WTC11 (cell line): ENCODE results near the gene PTPRK. TPM values are rescaled to one million over a fixed set of nuclear protein-coding genes. Genes with fewer than 3 reads are reported as not detected.

Source experiments
- ATAC-seq: fragments of 200-7000 bp; cut with Tn5 transposase; 2 replicates; pipeline ENCODE4 v1.10.0; 2021; ENCODE audit warnings: mild to moderate bottlenecking, moderate library complexity
- CTCF ChIA-PET: fragments of 300-600 bp; sonication (Branson Sonifier 250); formaldehyde crosslinking; loops from one replicate; lab custom pipeline; 2021; ENCODE audit warnings: antibody characterized with exemption; lab: Charles Lee
- POLR2A ChIA-PET: fragments of 350-600 bp; sonication (Branson Sonifier 250); formaldehyde crosslinking; loops from one replicate; lab custom pipeline; 2021; ENCODE audit warnings: antibody characterized with exemption; lab: Charles Lee
- DNase-seq: peaks from one replicate; pipeline ENCODE4 v3.0.0; 2021; ENCODE audit warnings: low spot score
- H3K27ac Mint-ChIP-seq: 2 replicates; pipeline ENCODE4 v1.8.0; 2021; ENCODE audit warnings: mixed read lengths
- H3K27me3 Mint-ChIP-seq: 2 replicates; pipeline ENCODE4 v1.8.0; 2021; ENCODE audit warnings: low read depth, mild to moderate bottlenecking, moderate library complexity, mixed read lengths
- H3K36me3 Mint-ChIP-seq: 2 replicates; pipeline ENCODE4 v1.8.0; 2021; ENCODE audit warnings: mixed read lengths
- H3K4me1 Mint-ChIP-seq: 2 replicates; pipeline ENCODE4 v1.8.0; 2022; ENCODE audit warnings: mixed read lengths
- H3K4me3 Mint-ChIP-seq: 2 replicates; pipeline ENCODE4 v1.8.0; 2021; ENCODE audit warnings: mild to moderate bottlenecking, moderate library complexity, mixed read lengths
- H3K9me3 Mint-ChIP-seq: 2 replicates; pipeline ENCODE4 v1.8.0; 2021; ENCODE audit warnings: mixed read lengths
- AR ChIP-seq: fragments of 250-450 bp; sonication (Bioruptor Pico); IDR thresholded peaks from 2 replicates; pipeline ENCODE4 v1.9.0; 2021; ENCODE audit warnings: mild to moderate bottlenecking
- ATF1 ChIP-seq: sonication (generic); formaldehyde crosslinking; IDR thresholded peaks from 2 replicates; pipeline ENCODE4 v1.8.1; 2023; ENCODE audit warnings: mild to moderate bottlenecking, moderate library complexity, missing genetic modification reagents
- CBFB ChIP-seq: sonication (generic); formaldehyde crosslinking; IDR thresholded peaks from 2 replicates; pipeline ENCODE4 v1.8.1; 2022; ENCODE audit warnings: mild to moderate bottlenecking, low read depth, missing genetic modification reagents
- CDX4 ChIP-seq: fragments of 250-450 bp; sonication (Bioruptor Pico); IDR thresholded peaks from 2 replicates; pipeline ENCODE4 v1.9.0; 2021; ENCODE audit warnings: moderate library complexity, mild to moderate bottlenecking, inconsistent platforms, borderline replicate concordance
- ESRRA ChIP-seq: sonication (generic); formaldehyde crosslinking; IDR thresholded peaks from 2 replicates; pipeline ENCODE4 v1.8.1; 2022; ENCODE audit warnings: mild to moderate bottlenecking, missing genetic modification reagents, borderline replicate concordance
- FOXK1 ChIP-seq: sonication (generic); formaldehyde crosslinking; IDR thresholded peaks from 2 replicates; pipeline ENCODE4 v1.8.0; 2022; ENCODE audit warnings: mild to moderate bottlenecking, moderate library complexity, missing genetic modification reagents
- HMGA2 ChIP-seq: fragments of 250-450 bp; sonication (Bioruptor Pico); IDR thresholded peaks from 2 replicates; pipeline ENCODE4 v1.4.0; 2021; ENCODE audit warnings: mild to moderate bottlenecking, moderate library complexity
- HMGXB4 ChIP-seq: sonication (generic); formaldehyde crosslinking; IDR thresholded peaks from 2 replicates; pipeline ENCODE4 v1.8.1; 2023; ENCODE audit warnings: mild to moderate bottlenecking, moderate library complexity, missing genetic modification reagents
- JAZF1 ChIP-seq: fragments of 250-450 bp; sonication (Bioruptor Pico); IDR thresholded peaks from 2 replicates; pipeline ENCODE4 v1.9.0; 2021; ENCODE audit warnings: moderate library complexity, mild to moderate bottlenecking, inconsistent platforms
- MAX ChIP-seq: sonication (generic); formaldehyde crosslinking; IDR thresholded peaks from 2 replicates; pipeline ENCODE4 v1.8.0; 2022; ENCODE audit warnings: mild to moderate bottlenecking, missing genetic modification reagents
- MLX ChIP-seq: sonication (generic); formaldehyde crosslinking; IDR thresholded peaks from 2 replicates; pipeline ENCODE4 v1.8.1; 2023; ENCODE audit warnings: mild to moderate bottlenecking, missing genetic modification reagents, moderate library complexity
- NFATC4 ChIP-seq: fragments of 250-450 bp; sonication (Bioruptor Pico); IDR thresholded peaks from 2 replicates; pipeline ENCODE4 v1.9.0; 2021; ENCODE audit warnings: mild to moderate bottlenecking
- NR1H2 ChIP-seq: sonication (generic); formaldehyde crosslinking; IDR thresholded peaks from 2 replicates; pipeline ENCODE4 v1.9.0; 2021; ENCODE audit warnings: mild to moderate bottlenecking, moderate library complexity, missing genetic modification reagents
- NR2C2 ChIP-seq: sonication (generic); formaldehyde crosslinking; IDR thresholded peaks from 2 replicates; pipeline ENCODE4 v1.8.0; 2022; ENCODE audit warnings: mild to moderate bottlenecking, missing genetic modification reagents
- PREB ChIP-seq: sonication (generic); formaldehyde crosslinking; IDR thresholded peaks from 2 replicates; pipeline ENCODE4 v1.8.1; 2022; ENCODE audit warnings: mild to moderate bottlenecking, missing genetic modification reagents, moderate library complexity, borderline replicate concordance
- RELA ChIP-seq: sonication (generic); formaldehyde crosslinking; IDR thresholded peaks from 2 replicates; pipeline ENCODE4 v1.8.1; 2022; ENCODE audit warnings: missing genetic modification reagents, mild to moderate bottlenecking, borderline replicate concordance
- SP1 ChIP-seq: sonication (generic); formaldehyde crosslinking; conservative IDR thresholded peaks from 2 replicates; pipeline ENCODE4 v1.8.1; 2022; ENCODE audit warnings: missing genetic modification reagents
- ZSCAN18 ChIP-seq: fragments of 250-450 bp; sonication (Bioruptor Pico); IDR thresholded peaks from 2 replicates; pipeline ENCODE4 v2.1.2; 2022; ENCODE audit warnings: mild to moderate bottlenecking, moderate library complexity
- total RNA-seq: library from RNA; stranded (reverse); gene quantifications from 3 replicates; pipeline ENCODE4 v1.2.3, GENCODE V29; 2021

Gene PTPRK
- total RNA-seq, 1 experiment from 2014 or later: 44.8 TPM

- DNase-seq: no peak
- CTCF ChIA-PET: no interaction called here
- H3K4me3 Mint-ChIP-seq: no peak overlapping the region
- H3K27ac Mint-ChIP-seq: no peak overlapping the region
- ATAC-seq: no peak
- no peaks in the 10 kb centered on the region for H3K27me3 Mint-ChIP-seq
- peaks cover 47% of the 10 kb centered on the region for H3K4me1 Mint-ChIP-seq
- no peaks in the 10 kb centered on the region for H3K9me3 Mint-ChIP-seq
- no peaks in the 10 kb centered on the region for H3K36me3 Mint-ChIP-seq
- POLR2A ChIA-PET: no interaction called here
- no peak for TF ChIP-seq NR1H2 (CRISPR knock-in tag)
- TF ChIP-seq CDX4 (CRISPR knock-in tag): no peak
- TF ChIP-seq, all 79 proteins: peak for 0
Measured at GRCh38 chr6:128482642-128483041, 37.8 kb downstream of the PTPRK start.

GRCh38 chr6:128479991-128480390 lies 40.4 kb downstream of the PTPRK start:
- Mint-ChIP-seq H3K4me1 (peaks cover 34% of the 10 kb centered on the region), H3K27ac (peak overlapping the region; percentile 1; the same call in 1 of the 2 replicates), H3K27me3 (no peaks in the 10 kb centered on the region), H3K36me3 (no peaks in the 10 kb centered on the region), H3K4me3 (no peak overlapping the region), H3K9me3 (no peaks in the 10 kb centered on the region)
- ChIA-PET CTCF (interaction anchor here (0.5 to 1.2 kb wide), 3 partner anchors 17 to 40 kb away, joined by 3 to 4 read pairs (median 3); partner anchors contain the start of gene PTPRK), POLR2A (no interaction called here)
- ATAC-seq: no peak
- TF ChIP-seq MAX (no peak), MLX (CRISPR knock-in tag) (no peak), RELA (CRISPR knock-in tag) (no peak), ESRRA (CRISPR knock-in tag) (no peak), NR2C2 (CRISPR knock-in tag) (no peak), ZSCAN18 (CRISPR knock-in tag) (no peak), SP1 (CRISPR knock-in tag) (no peak), JAZF1 (no peak), HMGA2 (CRISPR knock-in tag) (no peak), PREB (no peak)
- DNase-seq: no peak

GRCh38 chr6:128479048-128479666 lies 41.2 kb downstream of the PTPRK start:
- no peak for TF ChIP-seq HMGXB4 (CRISPR knock-in tag)
- TF ChIP-seq ZSCAN18 (CRISPR knock-in tag): no peak
- no peak for TF ChIP-seq NFATC4
- no peak for TF ChIP-seq FOXK1
- no peak for TF ChIP-seq CBFB (CRISPR knock-in tag)
- no peak for TF ChIP-seq ATF1 (CRISPR knock-in tag)
- no peak for TF ChIP-seq AR
- ChIA-PET POLR2A (no interaction called here), CTCF (interaction anchor here (0.8 to 1.2 kb wide), 2 partner anchors 37 to 41 kb away, joined by 3 read pairs; partner anchors contain the start of gene PTPRK)
- Mint-ChIP-seq H3K4me1 (peaks cover 37% of the 10 kb centered on the region), H3K27ac (no peak overlapping the region), H3K36me3 (no peaks in the 10 kb centered on the region), H3K4me3 (no peak overlapping the region), H3K9me3 (no peaks in the 10 kb centered on the region), H3K27me3 (no peaks in the 10 kb centered on the region)
- no peak for DNase-seq
- ATAC-seq: no peak
